IMR-90 (cell line): Measurements from ENCODE around the gene IGDCC3. TPM values are rescaled to one million over a fixed set of nuclear protein-coding genes. Genes with fewer than 3 reads are reported as not detected.

Experiments
- ATAC-seq: fragments of 200-7000 bp; cut with Tn5 transposase; 2 replicates; pipeline ENCODE4 v1.9.1; 2020; ENCODE audit warnings: low read depth, mild to moderate bottlenecking, moderate library complexity
- BruUV-seq: library from RNA; stranded (reverse); fragments of 400-500 nt; replicated peaks from 2 replicates; lab custom pipeline; 2021; lab: Mats Ljungman, UMichigan
- CTCF ChIA-PET: fragments of 300-600 bp; formaldehyde crosslinking; extraction: SDS; loops from one replicate; lab custom pipeline; 2021; ENCODE audit warnings: antibody characterized with exemption; lab: Yijun Ruan, JAX
- POLR2A ChIA-PET: fragments of 300-600 bp; sonication (Branson Sonifier 250); formaldehyde crosslinking; loops from one replicate; lab custom pipeline; 2022; ENCODE audit warnings: antibody characterized with exemption; ENCODE audit not compliant: unreplicated experiment; lab: Charles Lee
- DNase-seq: peaks from one replicate; pipeline ENCODE4 v3.0.0; 2013
- H2AFZ ChIP-seq: replicated peaks from 2 replicates; pipeline ENCODE3; 2013; ENCODE audit warnings: low read length, mild to moderate bottlenecking; ENCODE audit not compliant: poor library complexity
- H2AK5ac ChIP-seq: 2 replicates; pipeline ENCODE4 v1.6.1; 2013; ENCODE audit warnings: low read depth, low read length, inconsistent platforms
- H2AK9ac ChIP-seq: replicated peaks from 2 replicates; pipeline ENCODE3; 2013; ENCODE audit warnings: mild to moderate bottlenecking, low read depth, low read length, moderate library complexity; ENCODE audit not compliant: poor library complexity
- H2BK120ac ChIP-seq: 2 replicates; pipeline ENCODE4 v1.6.1; 2013; ENCODE audit warnings: low read depth, low read length, inconsistent platforms
- H2BK15ac ChIP-seq: 3 replicates; pipeline ENCODE4 v1.6.1; 2013; ENCODE audit warnings: low read depth, low read length, inconsistent platforms
- H2BK20ac ChIP-seq: 2 replicates; pipeline ENCODE4 v1.6.1; 2013; ENCODE audit warnings: low read depth, mild to moderate bottlenecking, inconsistent platforms, low read length, moderate library complexity
- H2BK5ac ChIP-seq: 2 replicates; pipeline ENCODE4 v1.6.1; 2013; ENCODE audit warnings: mild to moderate bottlenecking, low read depth, low read length, inconsistent platforms; ENCODE audit not compliant: poor library complexity, severe bottlenecking
- H3K14ac ChIP-seq: replicated peaks from 2 replicates; pipeline ENCODE4 v1.6.1; 2013; ENCODE audit warnings: low read depth, low read length, inconsistent platforms
- H3K18ac ChIP-seq: 2 replicates; pipeline ENCODE4 v1.6.1; 2013; ENCODE audit warnings: low read depth, low read length, control low read depth
- H3K23ac ChIP-seq: 2 replicates; pipeline ENCODE4 v1.6.1; 2013; ENCODE audit warnings: low read depth, low read length, inconsistent platforms
- H3K27ac ChIP-seq: 2 replicates; pipeline ENCODE4 v1.5.1; 2013; ENCODE audit warnings: mild to moderate bottlenecking, control low read depth, low read length; ENCODE audit not compliant: insufficient read depth
- H3K27me3 ChIP-seq: 2 replicates; pipeline ENCODE4 v1.6.1; 2013; ENCODE audit warnings: low read length; ENCODE audit not compliant: control insufficient read depth, insufficient read depth
- H3K36me3 ChIP-seq: 2 replicates; pipeline ENCODE4 v1.6.1; 2013; ENCODE audit warnings: low read length, mixed read lengths; ENCODE audit not compliant: control insufficient read depth, insufficient read depth
- H3K4ac ChIP-seq: 2 replicates; pipeline ENCODE4 v1.6.1; 2013; ENCODE audit warnings: low read depth, low read length, inconsistent platforms
- H3K4me1 ChIP-seq: 2 replicates; pipeline ENCODE4 v1.6.1; 2013; ENCODE audit warnings: low read length, mixed read lengths; ENCODE audit not compliant: control insufficient read depth, insufficient read depth
- H3K4me2 ChIP-seq: 2 replicates; pipeline ENCODE4 v1.6.1; 2013; ENCODE audit warnings: low read depth, mild to moderate bottlenecking, control low read depth, low read length, moderate library complexity
- H3K4me3 ChIP-seq: 2 replicates; pipeline ENCODE4 v1.5.1; 2013; ENCODE audit warnings: low read depth, mild to moderate bottlenecking, control low read depth, low read length, moderate library complexity; ENCODE audit not compliant: insufficient read depth
- H3K56ac ChIP-seq: 2 replicates; pipeline ENCODE4 v1.6.1; 2013; ENCODE audit warnings: low read length, inconsistent platforms; ENCODE audit not compliant: insufficient read depth; ENCODE audit errors: extremely low read depth
- H3K79me1 ChIP-seq, 2 experiments: 2 replicates each; pipeline ENCODE4 v1.6.1; 2013; ENCODE audit warnings: low read length in 2 of 2, inconsistent platforms in 1 of 2, low read depth in 1 of 2
- H3K9ac ChIP-seq: 2 replicates; pipeline ENCODE4 v1.6.1; 2013; ENCODE audit warnings: low read depth, low read length, control low read depth
- H3K9me1 ChIP-seq: 2 replicates; pipeline ENCODE4 v1.6.1; 2013; ENCODE audit warnings: low read length, inconsistent platforms; ENCODE audit not compliant: insufficient read depth
- H3K9me3 ChIP-seq: 2 replicates; pipeline ENCODE4 v1.6.1; 2013; ENCODE audit warnings: low read length; ENCODE audit not compliant: control insufficient read depth, insufficient read depth
- H4K20me1 ChIP-seq: 2 replicates; pipeline ENCODE4 v1.6.1; 2013; ENCODE audit warnings: low read length, inconsistent platforms; ENCODE audit not compliant: insufficient read depth
- H4K5ac ChIP-seq: 2 replicates; pipeline ENCODE4 v1.6.1; 2013; ENCODE audit warnings: mild to moderate bottlenecking, low read depth, low read length, control low read depth
- H4K8ac ChIP-seq, 2 experiments: 2 replicates each; pipeline ENCODE4 v1.6.1; 2013; ENCODE audit warnings: low read depth in 2 of 2, low read length in 2 of 2, control low read depth in 1 of 2, inconsistent platforms in 1 of 2
- H4K91ac ChIP-seq: 2 replicates; pipeline ENCODE4 v1.6.1; 2013; ENCODE audit warnings: low read depth, low read length, inconsistent platforms; ENCODE audit not compliant: insufficient read depth
- BHLHE40 ChIP-seq: fragments of 150-350 bp; IDR thresholded peaks from 2 replicates; pipeline ENCODE4 v1.6.1; 2016; ENCODE audit warnings: mild to moderate bottlenecking, low read depth, low read length
- CEBPB ChIP-seq: IDR thresholded peaks from 2 replicates; pipeline ENCODE4 v1.6.1; 2012; ENCODE audit warnings: low read depth, low read length, improper control_type of control experiment
- CHD1 ChIP-seq: IDR thresholded peaks from 2 replicates; pipeline ENCODE4 v1.6.1; 2012; ENCODE audit warnings: low read depth, low read length, improper control_type of control experiment
- FOS ChIP-seq: fragments of 150-350 bp; IDR thresholded peaks from 2 replicates; pipeline ENCODE4 v1.6.1; 2016; ENCODE audit warnings: low read depth, low read length
- MAFK ChIP-seq: IDR thresholded peaks from 2 replicates; pipeline ENCODE4 v1.6.1; 2012; ENCODE audit warnings: low read depth, low read length, improper control_type of control experiment
- MAZ ChIP-seq: IDR thresholded peaks from 2 replicates; pipeline ENCODE4 v1.6.1; 2012; ENCODE audit warnings: low read depth, mild to moderate bottlenecking, low read length, improper control_type of control experiment, moderate library complexity, borderline replicate concordance
- MXI1 ChIP-seq: IDR thresholded peaks from 2 replicates; pipeline ENCODE4 v1.6.1; 2012; ENCODE audit warnings: low read depth, mild to moderate bottlenecking, low read length, moderate library complexity, borderline replicate concordance
- NFE2L2 ChIP-seq: fragments of 150-350 bp; IDR thresholded peaks from 2 replicates; pipeline ENCODE4 v1.6.1; 2016; ENCODE audit warnings: low read depth, mild to moderate bottlenecking, low read length
- POLR2A ChIP-seq: IDR thresholded peaks from 2 replicates; pipeline ENCODE4 v1.6.1; 2012; ENCODE audit warnings: mild to moderate bottlenecking, low read depth, low read length
- RAD21 ChIP-seq: IDR thresholded peaks from 2 replicates; pipeline ENCODE4 v1.6.1; 2012; ENCODE audit warnings: low read length, improper control_type of control experiment
- RCOR1 ChIP-seq: IDR thresholded peaks from 2 replicates; pipeline ENCODE4 v1.6.1; 2012; ENCODE audit warnings: mild to moderate bottlenecking, low read length, improper control_type of control experiment; ENCODE audit not compliant: insufficient replicate concordance
- RFX5 ChIP-seq: IDR thresholded peaks from 2 replicates; pipeline ENCODE4 v1.8.0; 2012; ENCODE audit warnings: low read depth, mild to moderate bottlenecking, low read length, moderate library complexity
- SMC3 ChIP-seq: fragments of 150-350 bp; IDR thresholded peaks from 2 replicates; pipeline ENCODE4 v1.6.1; 2016; ENCODE audit warnings: low read depth, mild to moderate bottlenecking, antibody characterized with exemption, low read length, moderate library complexity
- WGBS, 2 experiments: methylation state at CpG; one replicate each; pipeline versions ENCODE4 v1.1.5 to v1.1.7; 2013; ENCODE audit warnings: missing lambda C conversion rate in 2 of 2; ENCODE audit not compliant: insufficient read length in 1 of 2; ENCODE audit errors: extremely low coverage in 2 of 2; 5-methylcytosine and 5-hydroxymethylcytosine counted together
- dilution Hi-C: fragments of 300-500 bp; cut with HindIII; formaldehyde crosslinking; loops from one replicate; pipeline ENCODE4 v1.14.3; 2018; ENCODE audit warnings: low sequenced_read_pairs; ENCODE audit not compliant: unreplicated experiment
- in situ Hi-C: fragments of 300-500 bp; cut with MboI; formaldehyde crosslinking; loops from 3 replicates; pipeline ENCODE4 v1.14.3; 2019; ENCODE audit warnings: low sequenced_read_pairs, inconsistent platforms, mixed read lengths
- intact Hi-C: fragments of 100-400 bp; cut with micrococcal nuclease; formaldehyde crosslinking; loops from 2 replicates; pipeline ENCODE4 v1.10.0; 2022
- polyA plus RNA-seq, 3 experiments: library from polyadenylated mRNA; depleted of rRNA; stranded (reverse); fragments of >200 nt; gene quantifications; 2 replicates each; pipeline ENCODE4 v1.2.3, GENCODE V29; 2012; ENCODE audit warnings: low replicate concordance in 1 of 3
- total RNA-seq: library from RNA; depleted of rRNA; stranded (reverse); fragments of >200 nt; gene quantifications from 2 replicates; pipeline ENCODE4 v1.2.3, GENCODE V29; 2012
- TF ChIP-seq, protein P1 (sequence below): fragments of 150-350 bp; IDR thresholded peaks from 2 replicates; pipeline ENCODE4 v1.6.1; 2016; ENCODE audit warnings: low read depth, mild to moderate bottlenecking, low read length, moderate library complexity, borderline replicate concordance
- TF ChIP-seq, protein P2 (sequence below): fragments of 150-350 bp; IDR thresholded peaks from 2 replicates; pipeline ENCODE4 v1.6.1; 2017; ENCODE audit warnings: mild to moderate bottlenecking, antibody characterized with exemption, low read length, low read depth
- TF ChIP-seq, protein P3 (sequence below): conservative IDR thresholded peaks from 2 replicates; pipeline ENCODE4 v1.5.1; 2012; ENCODE audit warnings: mild to moderate bottlenecking, low read depth, low read length, improper control_type of control experiment

IGDCC3 gene
- total and polyA plus RNA-seq, 2 of the 4 experiments (the other 2 are of a cell fraction): 0.18 to 0.19 TPM

DNA sequence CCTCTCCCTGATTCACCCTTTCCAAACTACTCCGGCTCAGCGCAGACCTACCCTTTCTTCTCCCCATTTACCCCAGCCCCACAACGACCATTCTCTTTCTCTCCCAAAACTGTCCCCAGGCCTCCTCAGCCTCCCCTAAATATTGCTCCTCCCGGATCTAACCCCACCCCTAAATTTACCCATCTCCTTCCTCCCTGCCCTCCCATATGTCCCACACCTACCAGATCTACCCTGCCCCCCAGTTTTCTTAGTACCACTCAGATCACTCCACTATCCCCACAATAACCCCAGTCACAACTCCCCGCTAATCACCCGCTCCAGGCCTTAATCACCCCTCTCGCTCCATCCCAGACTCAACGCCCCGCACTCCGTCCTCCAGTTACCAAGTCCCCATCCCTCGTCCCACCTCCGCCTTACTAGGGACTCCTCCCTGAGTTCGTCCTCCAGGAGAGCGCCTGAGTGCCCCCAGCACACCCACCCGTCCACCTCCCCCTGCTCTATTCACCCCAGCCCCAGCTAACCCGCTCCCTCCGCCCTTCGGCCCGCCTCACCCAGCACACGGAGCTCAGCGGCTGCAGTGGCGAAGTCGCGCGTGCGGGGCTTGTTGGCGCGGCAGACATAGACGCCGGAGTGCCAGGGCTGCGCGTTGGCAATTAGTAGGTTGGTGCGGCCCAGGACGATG, 18.6 kb upstream of the IGDCC3 start:
- CTCF ChIA-PET: no interaction called here

More for the DNA sequence above, 18.6 kb upstream of the IGDCC3 start:
- no peak overlapping the region for H2AK5ac ChIP-seq
- H4K20me1 ChIP-seq: no peaks in the 10 kb centered on the region
- no peak overlapping the region for H3K9ac ChIP-seq
- no peak overlapping the region for H3K14ac ChIP-seq
- dilution Hi-C loops: no loop called here
- H2BK120ac ChIP-seq: no peak overlapping the region
- no peak overlapping the region for H3K56ac ChIP-seq
- intact Hi-C loops: no loop called here
- no peak overlapping the region for H3K23ac ChIP-seq
- no peak overlapping the region for H2AFZ ChIP-seq
- no peak overlapping the region for H2BK15ac ChIP-seq
- no peaks in the 10 kb centered on the region for H3K79me1 ChIP-seq
- no peak overlapping the region for H4K8ac ChIP-seq
- no peak for ATAC-seq
- H4K5ac ChIP-seq: no peak overlapping the region
- TF ChIP-seq, protein P1, sequence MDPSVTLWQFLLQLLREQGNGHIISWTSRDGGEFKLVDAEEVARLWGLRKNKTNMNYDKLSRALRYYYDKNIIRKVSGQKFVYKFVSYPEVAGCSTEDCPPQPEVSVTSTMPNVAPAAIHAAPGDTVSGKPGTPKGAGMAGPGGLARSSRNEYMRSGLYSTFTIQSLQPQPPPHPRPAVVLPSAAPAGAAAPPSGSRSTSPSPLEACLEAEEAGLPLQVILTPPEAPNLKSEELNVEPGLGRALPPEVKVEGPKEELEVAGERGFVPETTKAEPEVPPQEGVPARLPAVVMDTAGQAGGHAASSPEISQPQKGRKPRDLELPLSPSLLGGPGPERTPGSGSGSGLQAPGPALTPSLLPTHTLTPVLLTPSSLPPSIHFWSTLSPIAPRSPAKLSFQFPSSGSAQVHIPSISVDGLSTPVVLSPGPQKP: no peak
- TF ChIP-seq CEBPB (no peak), BHLHE40 (no peak), MXI1 (no peak), MAZ (no peak), RAD21 (no peak), FOS (no peak), POLR2A (no peak), RCOR1 (no peak), MAFK (no peak), RFX5 (no peak), SMC3 (no peak), NFE2L2 (no peak), CHD1 (no peak)
- TF ChIP-seq, protein P2, sequence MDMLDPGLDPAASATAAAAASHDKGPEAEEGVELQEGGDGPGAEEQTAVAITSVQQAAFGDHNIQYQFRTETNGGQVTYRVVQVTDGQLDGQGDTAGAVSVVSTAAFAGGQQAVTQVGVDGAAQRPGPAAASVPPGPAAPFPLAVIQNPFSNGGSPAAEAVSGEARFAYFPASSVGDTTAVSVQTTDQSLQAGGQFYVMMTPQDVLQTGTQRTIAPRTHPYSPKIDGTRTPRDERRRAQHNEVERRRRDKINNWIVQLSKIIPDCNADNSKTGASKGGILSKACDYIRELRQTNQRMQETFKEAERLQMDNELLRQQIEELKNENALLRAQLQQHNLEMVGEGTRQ: no peak
- TF ChIP-seq, protein P3, sequence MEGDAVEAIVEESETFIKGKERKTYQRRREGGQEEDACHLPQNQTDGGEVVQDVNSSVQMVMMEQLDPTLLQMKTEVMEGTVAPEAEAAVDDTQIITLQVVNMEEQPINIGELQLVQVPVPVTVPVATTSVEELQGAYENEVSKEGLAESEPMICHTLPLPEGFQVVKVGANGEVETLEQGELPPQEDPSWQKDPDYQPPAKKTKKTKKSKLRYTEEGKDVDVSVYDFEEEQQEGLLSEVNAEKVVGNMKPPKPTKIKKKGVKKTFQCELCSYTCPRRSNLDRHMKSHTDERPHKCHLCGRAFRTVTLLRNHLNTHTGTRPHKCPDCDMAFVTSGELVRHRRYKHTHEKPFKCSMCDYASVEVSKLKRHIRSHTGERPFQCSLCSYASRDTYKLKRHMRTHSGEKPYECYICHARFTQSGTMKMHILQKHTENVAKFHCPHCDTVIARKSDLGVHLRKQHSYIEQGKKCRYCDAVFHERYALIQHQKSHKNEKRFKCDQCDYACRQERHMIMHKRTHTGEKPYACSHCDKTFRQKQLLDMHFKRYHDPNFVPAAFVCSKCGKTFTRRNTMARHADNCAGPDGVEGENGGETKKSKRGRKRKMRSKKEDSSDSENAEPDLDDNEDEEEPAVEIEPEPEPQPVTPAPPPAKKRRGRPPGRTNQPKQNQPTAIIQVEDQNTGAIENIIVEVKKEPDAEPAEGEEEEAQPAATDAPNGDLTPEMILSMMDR: no peak
- no peaks in the 10 kb centered on the region for H3K9me3 ChIP-seq
- no peak overlapping the region for H3K27ac ChIP-seq
- no peak overlapping the region for H3K4ac ChIP-seq
- H3K18ac ChIP-seq: no peak overlapping the region
- DNase-seq: no peak
- H3K4me1 ChIP-seq: no peaks in the 10 kb centered on the region
- no peak overlapping the region for H2BK5ac ChIP-seq
- H3K4me2 ChIP-seq: no peak overlapping the region
- H3K27me3 ChIP-seq: peaks cover 37% of the 10 kb centered on the region
- H3K36me3 ChIP-seq: no peaks in the 10 kb centered on the region
- WGBS, 2 experiments: 66% methylated on average over 11 of the region's 34 CpGs; no CpG with 5 or more reads in 1 of the 2 experiments
- no peaks in the 10 kb centered on the region; the same call in 1 of the 2 replicates for H3K9me1 ChIP-seq
- H2BK20ac ChIP-seq: no peak overlapping the region
- POLR2A ChIA-PET: no interaction called here
- in situ Hi-C loops: no loop called here
- H3K4me3 ChIP-seq: no peak overlapping the region
- H4K91ac ChIP-seq: no peak overlapping the region
- no peak overlapping the region for H2AK9ac ChIP-seq
- no TSS peak for BruUV-seq
